Thyroid gland (tissue), 4 donors: ENCODE data around the gene CIAPIN1. TPM values are rescaled to one million over a fixed set of nuclear protein-coding genes. Genes with fewer than 3 reads are reported as not detected.
A peak's percentile ranks its signal among the peaks of the same experiment; 100 is the strongest.

Source experiments
- DNase-seq, 2 donors: peaks; one replicate each; pipeline ENCODE4 v3.0.0-alpha.2; 2019
- H3K27ac ChIP-seq, 3 donors: fragments of 200-600 bp; sonication (generic); 1 replicate in 2 of 3; 2 replicates in 1 of 3; pipeline ENCODE4 v1.5.1; 2016 to 2019; ENCODE audit warnings: mild to moderate bottlenecking in 1 of 3, moderate library complexity in 1 of 3
- H3K27me3 ChIP-seq: fragments of 200-600 bp; sonication (generic); one replicate; pipeline ENCODE4 v1.5.1; 2019
- H3K36me3 ChIP-seq, 2 donors: fragments of 200-600 bp; sonication (generic); one replicate each; pipeline ENCODE4 v1.5.1; 2016 to 2019
- H3K4me1 ChIP-seq, 2 donors: fragments of 200-600 bp; sonication (generic); one replicate each; pipeline ENCODE4 v1.5.1; 2017 to 2019
- H3K4me3 ChIP-seq, 3 donors: fragments of 200-600 bp; sonication (generic); replicated peaks in 1 of 3; 1 replicate in 2 of 3; 2 replicates in 1 of 3; pipeline ENCODE4 v1.5.1; 2016; ENCODE audit warnings: mild to moderate bottlenecking in 1 of 3
- H3K9me3 ChIP-seq: fragments of 200-600 bp; sonication (generic); one replicate; pipeline ENCODE4 v1.5.1; 2017
- CTCF ChIP-seq, 6 experiments: fragments of 200-600 bp in 3 of 6; fragments of 450-650 bp in 3 of 6; sonication (generic) in 3 of 6; IDR thresholded peaks; one replicate each; pipeline ENCODE4 v1.5.1; 2016 to 2019; ENCODE audit warnings: antibody characterized with exemption in 6 of 6, mild to moderate bottlenecking in 2 of 6, inconsistent platforms in 1 of 6, moderate library complexity in 1 of 6
- POLR2A ChIP-seq, 2 donors: fragments of 450-650 bp; IDR thresholded peaks; one replicate each; pipeline ENCODE4 v1.6.1; 2017; ENCODE audit warnings: antibody characterized with exemption in 2 of 2, mild to moderate bottlenecking in 2 of 2, moderate library complexity in 1 of 2
- WGBS, 2 donors: methylation state at CpG; one replicate each; pipeline ENCODE4 v1.1.5; 2017; 5-methylcytosine and 5-hydroxymethylcytosine counted together
- intact Hi-C: fragments of 100-400 bp; cut with DNase I; formaldehyde crosslinking; loops from one replicate; pipeline ENCODE4 v1.15.1; 2023
- total RNA-seq, 4 donors: library from RNA; depleted of rRNA; stranded (reverse); fragments of >200 nt; gene quantifications; one replicate each; pipeline ENCODE4 v1.2.3, GENCODE V29; 2016

CIAPIN1 gene
- total RNA-seq, 4 donors from 2014 or later = 29.2 to 41.2 (median 35.5) TPM

GRCh38 chr16:57479205-57479975 lies 32.2 kb upstream of the CIAPIN1 start:
- Histone ChIP-seq H3K27ac (no peak overlapping the region), H3K36me3 (no peaks in the 10 kb centered on the region), H3K27me3 (no peaks in the 10 kb centered on the region), H3K4me1 (peaks cover 0 to 31% of the 10 kb centered on the region in 2 donors), H3K9me3 (no peaks in the 10 kb centered on the region), H3K4me3 (peak overlapping the region in 1 of 3 donors; percentile 18)
- 58 to 78% methylated on average over 21 to 36 of the region's 36 CpGs for WGBS, 2 donors
- no peak for DNase-seq
- intact Hi-C loops = no loop called here
- no peak for TF ChIP-seq CTCF (IDR thresholded peaks at IDR 0.05)
- no peak for TF ChIP-seq POLR2A (IDR thresholded peaks at IDR 0.05)

DNA sequence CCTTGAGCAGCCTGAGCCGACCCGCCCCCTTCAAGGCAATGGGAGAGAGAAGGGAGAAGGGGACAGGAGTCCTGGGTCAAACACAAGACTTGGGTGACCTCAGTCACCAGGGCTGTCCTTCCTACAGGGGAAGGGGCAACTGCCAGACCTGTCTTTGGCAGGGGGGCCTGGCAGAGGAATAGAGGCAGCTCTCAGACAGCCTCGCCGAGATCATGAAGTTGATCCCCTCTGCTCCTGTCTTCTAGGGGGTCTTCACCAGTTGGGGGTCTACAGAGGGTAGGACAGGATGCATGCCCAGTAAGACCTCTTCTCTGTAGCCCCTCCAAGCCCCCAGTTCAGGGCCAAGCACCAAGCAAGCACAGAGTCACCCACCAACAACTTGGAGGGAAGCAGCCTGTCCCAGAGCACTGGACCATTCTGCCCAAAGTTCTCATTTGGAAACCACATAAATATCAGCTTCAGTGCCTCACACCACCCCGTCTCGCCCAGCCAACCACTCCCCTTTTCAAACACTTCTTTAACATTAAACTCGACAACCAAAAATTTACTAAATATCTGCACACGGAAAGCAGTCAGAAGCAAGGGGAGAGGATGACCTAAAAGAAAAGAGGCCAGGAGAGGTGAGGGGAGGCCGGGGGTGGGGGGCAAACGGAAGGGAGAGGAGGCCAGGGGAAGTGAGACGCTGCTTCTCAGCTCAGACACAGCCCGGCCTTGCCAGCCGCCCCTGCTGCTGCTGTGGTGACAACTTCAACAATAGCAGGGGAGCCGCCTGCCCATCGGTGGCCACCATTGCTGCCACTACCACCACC lies 31.4 kb upstream of the CIAPIN1 start:
- no peak for DNase-seq
- WGBS, 2 donors = 66 to 75% methylated on average over 15 of the region's 15 CpGs
- Histone ChIP-seq H3K4me1 (peaks cover 0 to 31% of the 10 kb centered on the region in 2 donors), H3K36me3 (peaks cover under 1 to 4% of the 10 kb centered on the region in 2 donors), H3K4me3 (peak overlapping the region in 1 of 3 donors; percentile 18), H3K9me3 (no peaks in the 10 kb centered on the region), H3K27me3 (no peaks in the 10 kb centered on the region), H3K27ac (no peak overlapping the region)
- intact Hi-C loops = no loop called here
- TF ChIP-seq POLR2A (IDR thresholded peaks at IDR 0.05) (no peak), CTCF (IDR thresholded peaks at IDR 0.05) (no peak)

- H3K9me3 ChIP-seq = no peaks in the 10 kb centered on the region
- peaks cover 0 to 31% of the 10 kb centered on the region in 2 donors for H3K4me1 ChIP-seq
- TF ChIP-seq POLR2A (IDR thresholded peaks at IDR 0.05) (no peak), CTCF (IDR thresholded peaks at IDR 0.05) (no peak)
- intact Hi-C loops = no loop called here
- DNase-seq = peak; percentile 54 to 75
- peaks cover 6 to 10% of the 10 kb centered on the region in 2 donors for H3K36me3 ChIP-seq
- 31 to 52% methylated on average over 8 to 9 of the region's 9 CpGs for WGBS, 2 donors
- no peaks in the 10 kb centered on the region for H3K27me3 ChIP-seq
- no peak overlapping the region for H3K4me3 ChIP-seq
- no peak overlapping the region for H3K27ac ChIP-seq
Observed at GRCh38 chr16:57477531-57478202, 30.5 kb upstream of the CIAPIN1 start.

DNA sequence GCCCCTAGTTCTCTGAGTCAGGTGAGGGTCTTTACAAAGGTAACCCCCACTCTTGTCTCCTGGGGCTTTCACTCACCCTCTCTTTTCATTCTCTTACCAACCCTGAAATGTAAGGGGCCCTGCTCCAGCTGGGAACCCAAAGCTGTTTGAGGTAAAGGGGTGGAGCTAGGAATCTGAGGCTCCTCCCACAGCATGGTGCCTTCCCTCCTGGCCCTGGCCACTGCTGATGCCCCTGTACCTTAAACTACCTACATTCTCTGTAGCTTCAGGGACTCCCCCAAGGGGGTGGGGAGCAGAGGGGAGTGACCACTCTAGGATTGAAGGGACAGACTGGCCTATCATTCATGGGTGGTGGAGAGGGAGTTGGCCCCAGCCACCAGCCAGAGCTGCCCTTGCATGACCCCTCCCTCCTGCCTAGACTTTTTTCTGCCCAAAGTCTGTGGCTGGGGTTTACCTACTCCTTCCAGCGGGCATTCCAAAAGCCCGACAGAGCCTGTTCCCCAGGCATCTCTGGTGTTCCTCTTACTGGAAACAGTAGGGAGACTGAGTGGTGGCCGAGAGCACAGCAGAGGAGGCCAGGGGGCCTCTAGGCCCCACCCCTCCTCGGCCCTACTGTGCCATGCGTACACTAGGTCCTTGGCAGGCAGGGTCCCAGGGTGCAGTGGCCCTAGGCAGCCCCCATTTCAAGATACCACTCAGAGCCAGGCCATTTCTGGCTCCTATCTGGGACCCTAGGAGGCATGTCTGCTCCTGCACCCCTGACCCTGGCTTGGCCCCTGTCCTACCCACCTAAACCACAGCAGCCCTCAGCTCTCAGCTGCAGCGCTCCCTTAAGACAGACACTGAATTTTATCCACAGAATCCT lies 29.6 kb upstream of the CIAPIN1 start:
- H3K4me3 ChIP-seq = no peak overlapping the region
- no peaks in the 10 kb centered on the region for H3K27me3 ChIP-seq
- WGBS, 2 donors = 86 to 89% methylated on average over 5 to 6 of the region's 6 CpGs
- intact Hi-C loops = no loop called here
- H3K36me3 ChIP-seq = peaks cover 10 to 19% of the 10 kb centered on the region in 2 donors
- H3K4me1 ChIP-seq = peaks cover 0 to 31% of the 10 kb centered on the region in 2 donors
- no peak for DNase-seq
- no peak for TF ChIP-seq POLR2A (IDR thresholded peaks at IDR 0.05)
- TF ChIP-seq CTCF (IDR thresholded peaks at IDR 0.05) = no peak
- no peaks in the 10 kb centered on the region for H3K9me3 ChIP-seq
- H3K27ac ChIP-seq = no peak overlapping the region
